Ishikawa (cell line): ENCODE data around the gene IGSF3.

ENCODE experiments used
- CEBPB ChIP-seq: IDR thresholded peaks from 2 replicates; pipeline ENCODE4 v1.6.1; 2012
- CREB1 ChIP-seq: IDR thresholded peaks from 2 replicates; pipeline ENCODE4 v1.6.1; 2012; ENCODE audit warnings: low read depth
- EGR1 ChIP-seq: IDR thresholded peaks from 2 replicates; pipeline ENCODE4 v1.6.1; 2012
- EP300 ChIP-seq: IDR thresholded peaks from 2 replicates; pipeline ENCODE4 v1.6.1; 2012; ENCODE audit warnings: borderline replicate concordance
- FOXM1 ChIP-seq: IDR thresholded peaks from 2 replicates; pipeline ENCODE4 v1.6.1; 2012; ENCODE audit warnings: low read depth, borderline replicate concordance
- MAX ChIP-seq: IDR thresholded peaks from 2 replicates; pipeline ENCODE4 v1.6.1; 2012
- NFIC ChIP-seq: IDR thresholded peaks from 2 replicates; pipeline ENCODE4 v1.6.1; 2012
- RAD21 ChIP-seq: IDR thresholded peaks from 2 replicates; pipeline ENCODE4 v1.6.1; 2012; ENCODE audit warnings: low read depth
- REST ChIP-seq: IDR thresholded peaks from 2 replicates; pipeline ENCODE4 v1.6.1; 2012; ENCODE audit warnings: low read depth, mild to moderate bottlenecking
- TAF1 ChIP-seq: IDR thresholded peaks from 2 replicates; pipeline ENCODE4 v1.6.1; 2012; ENCODE audit warnings: low read depth, mild to moderate bottlenecking
- TCF12 ChIP-seq: IDR thresholded peaks from 2 replicates; pipeline ENCODE4 v1.6.1; 2012; ENCODE audit warnings: low read depth
- TEAD4 ChIP-seq: IDR thresholded peaks from 2 replicates; pipeline ENCODE4 v1.6.1; 2012
- USF1 ChIP-seq: IDR thresholded peaks from 2 replicates; pipeline ENCODE4 v1.6.1; 2012
- YY1 ChIP-seq: IDR thresholded peaks from 2 replicates; pipeline ENCODE4 v1.6.1; 2012; ENCODE audit warnings: low read depth
- ZBTB7A ChIP-seq: IDR thresholded peaks from 2 replicates; pipeline ENCODE4 v1.6.1; 2012; ENCODE audit warnings: low read depth

IGSF3 gene

GRCh38 chr1:116712510-116712909 lies 45.0 kb upstream of the IGSF3 start:
- TF ChIP-seq TAF1 = no peak
- no peak for TF ChIP-seq USF1
- no peak for TF ChIP-seq CREB1
- TF ChIP-seq MAX = no peak
- TF ChIP-seq CEBPB = no peak
- no peak for TF ChIP-seq NFIC
- no peak for TF ChIP-seq FOXM1
- TF ChIP-seq ZBTB7A = no peak
- TF ChIP-seq EGR1 = no peak
- TF ChIP-seq REST = no peak
- TF ChIP-seq EP300 = no peak
- no peak for TF ChIP-seq TCF12

- TF ChIP-seq TCF12 (no peak), CREB1 (no peak), REST (no peak), NFIC (no peak), TEAD4 (no peak), EGR1 (no peak), CEBPB (no peak), YY1 (no peak), TAF1 (no peak), RAD21 (no peak), FOXM1 (no peak)
Measured at GRCh38 chr1:116711263-116711840, 43.8 kb upstream of the IGSF3 start.

GRCh38 chr1:116710420-116711262 lies 43.1 kb upstream of the IGSF3 start:
- TF ChIP-seq TCF12 (no peak), REST (no peak), CREB1 (no peak), RAD21 (no peak), FOXM1 (no peak), EP300 (no peak), USF1 (no peak), EGR1 (no peak), YY1 (no peak), ZBTB7A (no peak), TAF1 (no peak), NFIC (no peak)

- TF ChIP-seq NFIC (no peak), RAD21 (no peak), ZBTB7A (no peak), FOXM1 (no peak), CREB1 (no peak), TAF1 (no peak), TEAD4 (no peak), EP300 (no peak), CEBPB (no peak), EGR1 (no peak), USF1 (no peak), REST (no peak), MAX (no peak), TCF12 (no peak), YY1 (no peak)
Measured at GRCh38 chr1:116709666-116710167, 42.2 kb upstream of the IGSF3 start.
